GM12878 (cell line): ENCODE measurements around the gene DNAJB6. TPM values are rescaled to one million over a fixed set of nuclear protein-coding genes. Genes with fewer than 3 reads are reported as not detected.

Source experiments
- ATAC-seq: fragments of 200-7000 bp; cut with Tn5 transposase; 3 replicates; pipeline ENCODE4 v1.9.1; 2020; ENCODE audit warnings: mild to moderate bottlenecking, moderate library complexity
- BruUV-seq: library from RNA; stranded (reverse); fragments of 400-500 nt; replicated peaks from 2 replicates; lab custom pipeline; 2021; lab: Mats Ljungman, UMichigan
- CTCF ChIA-PET: fragments of 300-600 bp; sonication (Branson Sonifier 250); formaldehyde crosslinking; extraction: SDS; loops from one replicate; lab custom pipeline; 2021; ENCODE audit warnings: inconsistent platforms; lab: Yijun Ruan, JAX
- POLR2A ChIA-PET: fragments of 350-600 bp; formaldehyde crosslinking; extraction: SDS; loops from one replicate; lab custom pipeline; 2021; ENCODE audit warnings: inconsistent platforms; lab: Charles Lee
- RAD21 ChIA-PET: fragments of 300-600 bp; sonication (Branson Sonifier 250); formaldehyde crosslinking; loops from one replicate; lab custom pipeline; 2023; ENCODE audit warnings: antibody characterized with exemption; ENCODE audit not compliant: unreplicated experiment; lab: Charles Lee
- SMC1A ChIA-PET: fragments of 300-600 bp; sonication (Branson Sonifier 250); formaldehyde crosslinking; loops from one replicate; lab custom pipeline; 2023; ENCODE audit not compliant: unreplicated experiment, uncharacterized antibody; lab: Charles Lee
- DNase-seq: peaks from one replicate; pipeline ENCODE4 v3.0.0-alpha.2; 2011; ENCODE audit warnings: low read depth, low spot score
- FAIRE-seq: peaks from 3 replicates; lab custom pipeline; 2011; peaks lifted over from hg19 to GRCh38; lab: Jason Lieb, UNC
- H2AFZ ChIP-seq: 2 replicates; pipeline ENCODE4 v1.6.0; 2011; ENCODE audit warnings: low read depth, low read length, control low read depth; ENCODE audit not compliant: control insufficient read depth
- H3K27ac ChIP-seq: 2 replicates; pipeline ENCODE4 v1.5.1; 2011; ENCODE audit warnings: control low read depth; ENCODE audit not compliant: control insufficient read depth, insufficient read depth
- H3K27me3 ChIP-seq, 2 experiments: replicated peaks in 1 of 2; 2 replicates each; pipeline versions ENCODE4 v1.6.0 to v1.6.1; 2011; ENCODE audit warnings: low read length in 1 of 2; ENCODE audit not compliant: control insufficient read depth in 2 of 2, insufficient read depth in 2 of 2
- H3K36me3 ChIP-seq, 2 experiments: 2 replicates each; pipeline ENCODE4 v1.5.1; 2011; ENCODE audit warnings: low read length in 1 of 2; ENCODE audit not compliant: control insufficient read depth in 2 of 2, insufficient read depth in 2 of 2
- H3K4me1 ChIP-seq: 2 replicates; pipeline ENCODE4 v1.6.1; 2011; ENCODE audit warnings: mild to moderate bottlenecking, low read length, moderate library complexity, mixed read lengths; ENCODE audit not compliant: control insufficient read depth, insufficient read depth
- H3K4me2 ChIP-seq: 2 replicates; pipeline ENCODE4 v1.6.0; 2011; ENCODE audit warnings: control low read depth; ENCODE audit not compliant: control insufficient read depth, insufficient read depth
- H3K4me3 ChIP-seq: fragments of 200-600 bp; sonication (generic); 2 replicates; pipeline ENCODE4 v1.5.1; 2016
- H3K79me2 ChIP-seq: 2 replicates; pipeline ENCODE4 v1.6.0; 2011; ENCODE audit warnings: low read length; ENCODE audit not compliant: control insufficient read depth, insufficient read depth
- H3K9ac ChIP-seq: 2 replicates; pipeline ENCODE4 v1.8.0; 2011; ENCODE audit warnings: low read length, control low read depth, mixed read lengths; ENCODE audit not compliant: control insufficient read depth, insufficient read depth
- H3K9me3 ChIP-seq: replicated peaks from 3 replicates; pipeline ENCODE4 v1.5.1; 2011; ENCODE audit warnings: mild to moderate bottlenecking, low read length; ENCODE audit not compliant: control insufficient read depth, insufficient read depth
- H4K20me1 ChIP-seq: 2 replicates; pipeline ENCODE4 v1.6.0; 2011; ENCODE audit not compliant: control insufficient read depth, insufficient read depth
- CBX5 ChIP-seq: sonication (generic); IDR thresholded peaks from 2 replicates; pipeline ENCODE4 v1.6.1; 2016; ENCODE audit warnings: low read depth, moderate library complexity, mild to moderate bottlenecking, inconsistent platforms
- CHD4 ChIP-seq: fragments of 200-600 bp; sonication (generic); IDR thresholded peaks from 2 replicates; pipeline ENCODE4 v1.6.1; 2016; ENCODE audit warnings: mild to moderate bottlenecking
- IRF3 ChIP-seq: fragments of 450-650 bp; IDR thresholded peaks from 2 replicates; pipeline ENCODE4 v1.6.1; 2014; ENCODE audit warnings: mild to moderate bottlenecking
- NKRF ChIP-seq: fragments of 450-650 bp; conservative IDR thresholded peaks from 2 replicates; pipeline ENCODE4 v1.6.1; 2017; ENCODE audit warnings: mild to moderate bottlenecking, moderate library complexity
- PAX5 ChIP-seq: IDR thresholded peaks from 2 replicates; pipeline ENCODE4 v1.6.1; 2011; ENCODE audit warnings: low read depth, low read length, borderline replicate concordance
- PML ChIP-seq: IDR thresholded peaks from 2 replicates; pipeline ENCODE4 v1.6.1; 2012; ENCODE audit warnings: low read length, inconsistent platforms
- ZNF207 ChIP-seq: fragments of 450-650 bp; IDR thresholded peaks from 2 replicates; pipeline ENCODE4 v1.6.1; 2014; ENCODE audit warnings: antibody characterized with exemption, mild to moderate bottlenecking, borderline replicate concordance
- WGBS: methylation state at CpG from one replicate; pipeline ENCODE4 v1.1.6; 2016; ENCODE audit warnings: low lambda C conversion rate; ENCODE audit not compliant: insufficient replicate concordance, insufficient coverage; ENCODE audit errors: missing lambda C conversion rate; 5-methylcytosine and 5-hydroxymethylcytosine counted together
- in situ Hi-C: fragments of 300-500 bp; cut with MboI; formaldehyde crosslinking; loops from 9 replicates; pipeline ENCODE4 v1.14.3; 2018; ENCODE audit warnings: mixed read lengths
- intact Hi-C: fragments of 100-400 bp; cut with micrococcal nuclease; formaldehyde crosslinking; loops from one replicate; pipeline ENCODE4 v1.14.2; 2022; ENCODE audit not compliant: unreplicated experiment
- polyA plus RNA-seq, 11 experiments: library from polyadenylated mRNA; depleted of rRNA in 4 of 11; unstranded in 6 of 11; stranded (reverse) in 5 of 11; fragments of >200 nt; fragmentation: Nextera tagmentation in 4 of 11; fragmentation: Illumina TruSeq in 1 of 11; extraction: Ambion mirVana in 4 of 11; extraction: Trizol in 1 of 11; gene quantifications; 1 replicate in 1 of 11; 2 replicates in 10 of 11; pipeline versions ENCODE4 v1.2.1 to v1.2.3, GENCODE V29; 2011 to 2016; ENCODE audit warnings: inconsistent platforms in 2 of 11, missing spikeins in 2 of 11, low read depth in 1 of 11
- total RNA-seq, 4 experiments: library from RNA; depleted of rRNA in 3 of 4; stranded (reverse); fragments of >200 nt in 3 of 4; fragmentation: Illumina TruSeq in 1 of 4; extraction: Trizol in 1 of 4; gene quantifications; 2 replicates each; pipeline versions ENCODE4 v1.2.1 to v1.2.3, GENCODE V29; 2013 to 2021
- TF ChIP-seq, protein P1 (sequence below): fragments of 450-650 bp; IDR thresholded peaks from 2 replicates; pipeline ENCODE4 v1.6.1; 2018; ENCODE audit warnings: mild to moderate bottlenecking, low read depth, moderate library complexity; ENCODE audit not compliant: partially characterized antibody

Gene DNAJB6
- total and polyA plus RNA-seq, 10 of the 15 experiments (the other 5 are each of a cell fraction or from before 2014, with no cell fraction given), result 34.5 to 117 (median 53.1) TPM

GRCh38 chr7:157431173-157431950, 94.6 kb downstream of the DNAJB6 start:
- H3K36me3 ChIP-seq, result no peaks in the 10 kb centered on the region
- H3K9me3 ChIP-seq, result no peaks in the 10 kb centered on the region
- TF ChIP-seq ZNF207 (no peak), PAX5 (0 out of 2 replicates have a peak, but pooled peaks have one; percentile 14)
- H3K9ac ChIP-seq, result no peak overlapping the region
- WGBS, result 6% methylated on average over 26 of the region's 29 CpGs
- no peaks in the 10 kb centered on the region for H3K27me3 ChIP-seq
- no peak for FAIRE-seq
- H3K4me1 ChIP-seq, result no peaks in the 10 kb centered on the region
- ATAC-seq, result no peak; the same call in 2 of the 3 replicates
- ChIA-PET CTCF (interaction anchor here (0.6 to 1.0 kb wide), 3 partner anchors 9 to 1643 kb away, joined by 3 to 4 read pairs (median 3); no protein-coding TSS in a partner anchor), RAD21 (interaction anchor here (1.4 kb wide), 1 partner anchor 1545 kb away, joined by 4 read pairs; no protein-coding TSS in a partner anchor), SMC1A (no interaction called here), POLR2A (no interaction called here)
- in situ Hi-C loops (no loop called here), intact Hi-C loops (no loop called here)
- BruUV-seq, result no TSS peak
- H2AFZ ChIP-seq, result no peak overlapping the region
- H3K27ac ChIP-seq, result no peak overlapping the region
- H3K79me2 ChIP-seq, result no peaks in the 10 kb centered on the region
- DNase-seq, result no peak
- H3K4me3 ChIP-seq, result no peak overlapping the region
- H3K4me2 ChIP-seq, result no peak overlapping the region
- no peaks in the 10 kb centered on the region for H4K20me1 ChIP-seq

DNA sequence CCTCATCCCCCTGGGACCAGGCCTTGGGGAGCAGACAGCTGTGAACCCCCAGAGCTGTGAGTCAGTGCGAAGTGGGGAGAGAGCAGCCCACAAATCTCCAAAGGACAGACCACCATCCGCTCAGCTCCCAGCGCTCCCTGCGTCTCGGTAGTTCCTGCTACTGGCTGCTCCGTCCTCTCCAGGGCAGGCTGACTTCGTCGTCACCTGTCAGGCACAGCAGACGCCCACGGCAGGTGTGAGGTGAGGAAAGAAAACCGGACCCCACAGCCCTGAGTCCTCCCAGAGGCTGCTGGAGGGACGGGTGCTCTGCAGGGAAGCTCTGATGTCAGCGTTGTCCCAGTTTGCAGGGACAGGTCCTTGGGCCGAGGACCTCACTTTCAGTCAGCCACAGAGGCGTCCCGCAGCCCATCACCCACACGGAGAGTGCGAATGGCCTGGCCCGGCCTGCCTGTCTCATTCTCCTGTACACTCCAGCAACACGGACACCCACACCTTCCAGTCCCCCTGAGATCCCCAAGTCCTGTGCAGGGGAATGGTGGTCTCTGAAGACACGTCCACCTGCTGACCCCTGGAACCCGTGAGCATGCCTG, 95.2 kb downstream of the DNAJB6 start:
- Histone ChIP-seq H3K4me1 (no peaks in the 10 kb centered on the region), H3K9ac (no peak overlapping the region), H3K4me3 (no peak overlapping the region), H3K27ac (no peak overlapping the region), H3K4me2 (no peak overlapping the region), H3K79me2 (no peaks in the 10 kb centered on the region), H3K27me3 (no peaks in the 10 kb centered on the region), H2AFZ (no peak overlapping the region), H4K20me1 (no peaks in the 10 kb centered on the region), H3K36me3 (no peaks in the 10 kb centered on the region), H3K9me3 (no peaks in the 10 kb centered on the region)
- in situ Hi-C loops (no loop called here), intact Hi-C loops (loop anchor here (2.0 kb wide), 1 partner anchor 1545 kb away; no protein-coding TSS in a partner anchor)
- no peak for DNase-seq
- 75% methylated on average over 22 of the region's 22 CpGs for WGBS
- no peak for FAIRE-seq
- ChIA-PET RAD21 (interaction anchor here (1.4 kb wide), 1 partner anchor 1545 kb away, joined by 4 read pairs; no protein-coding TSS in a partner anchor), POLR2A (no interaction called here), CTCF (interaction anchor here (0.6 to 1.1 kb wide), 3 partner anchors 9 to 1643 kb away, joined by 3 to 4 read pairs (median 3); no protein-coding TSS in a partner anchor), SMC1A (interaction anchor here (1.0 kb wide), 1 partner anchor 128 kb away, joined by 3 read pairs; no protein-coding TSS in a partner anchor)
- no TSS peak for BruUV-seq
- no peak for ATAC-seq
- no peak for TF ChIP-seq PML
- TF ChIP-seq CHD4, result no peak
- no peak for TF ChIP-seq CBX5
- TF ChIP-seq, protein P1, sequence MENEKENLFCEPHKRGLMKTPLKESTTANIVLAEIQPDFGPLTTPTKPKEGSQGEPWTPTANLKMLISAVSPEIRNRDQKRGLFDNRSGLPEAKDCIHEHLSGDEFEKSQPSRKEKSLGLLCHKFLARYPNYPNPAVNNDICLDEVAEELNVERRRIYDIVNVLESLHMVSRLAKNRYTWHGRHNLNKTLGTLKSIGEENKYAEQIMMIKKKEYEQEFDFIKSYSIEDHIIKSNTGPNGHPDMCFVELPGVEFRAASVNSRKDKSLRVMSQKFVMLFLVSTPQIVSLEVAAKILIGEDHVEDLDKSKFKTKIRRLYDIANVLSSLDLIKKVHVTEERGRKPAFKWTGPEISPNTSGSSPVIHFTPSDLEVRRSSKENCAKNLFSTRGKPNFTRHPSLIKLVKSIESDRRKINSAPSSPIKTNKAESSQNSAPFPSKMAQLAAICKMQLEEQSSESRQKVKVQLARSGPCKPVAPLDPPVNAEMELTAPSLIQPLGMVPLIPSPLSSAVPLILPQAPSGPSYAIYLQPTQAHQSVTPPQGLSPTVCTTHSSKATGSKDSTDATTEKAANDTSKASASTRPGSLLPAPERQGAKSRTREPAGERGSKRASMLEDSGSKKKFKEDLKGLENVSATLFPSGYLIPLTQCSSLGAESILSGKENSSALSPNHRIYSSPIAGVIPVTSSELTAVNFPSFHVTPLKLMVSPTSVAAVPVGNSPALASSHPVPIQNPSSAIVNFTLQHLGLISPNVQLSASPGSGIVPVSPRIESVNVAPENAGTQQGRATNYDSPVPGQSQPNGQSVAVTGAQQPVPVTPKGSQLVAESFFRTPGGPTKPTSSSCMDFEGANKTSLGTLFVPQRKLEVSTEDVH, result no peak
- no peak for TF ChIP-seq IRF3
- no peak for TF ChIP-seq NKRF
